Smooth muscle cell (in vitro differentiated cells): ENCODE results near the gene SMIM28. TPM values are rescaled to one million over a fixed set of nuclear protein-coding genes. Genes with fewer than 3 reads are reported as not detected.

Source experiments
- DNase-seq: peaks from one replicate; lab custom pipeline; 2025; ENCODE audit not compliant: unreplicated experiment; lab: John Stamatoyannopoulos, UW
- H2AFZ ChIP-seq: fragments of 200-600 bp; sonication (generic); 2 replicates; pipeline ENCODE4 v1.6.0; 2016; ENCODE audit warnings: antibody characterized with exemption, low read depth, mild to moderate bottlenecking
- H3F3A ChIP-seq: fragments of 200-600 bp; sonication (generic); 2 replicates; pipeline ENCODE4 v1.6.0; 2017; ENCODE audit warnings: antibody characterized with exemption, low read depth
- H3K27ac ChIP-seq: fragments of 200-600 bp; sonication (generic); 2 replicates; pipeline ENCODE4 v1.5.1; 2016; ENCODE audit warnings: low read depth, mild to moderate bottlenecking
- H3K27me3 ChIP-seq: fragments of 200-600 bp; sonication (generic); 2 replicates; pipeline ENCODE4 v1.6.1; 2016; ENCODE audit warnings: low read depth, mild to moderate bottlenecking
- H3K36me3 ChIP-seq: fragments of 200-600 bp; sonication (generic); 2 replicates; pipeline ENCODE4 v1.5.1; 2016; ENCODE audit warnings: low read depth
- H3K4me1 ChIP-seq: fragments of 200-600 bp; sonication (generic); 2 replicates; pipeline ENCODE4 v1.5.1; 2016; ENCODE audit warnings: low read depth
- H3K4me2 ChIP-seq: fragments of 200-600 bp; sonication (generic); 2 replicates; pipeline ENCODE4 v1.6.0; 2016; ENCODE audit warnings: mild to moderate bottlenecking
- H3K4me3 ChIP-seq: fragments of 200-600 bp; sonication (generic); 2 replicates; pipeline ENCODE4 v1.5.1; 2016; ENCODE audit warnings: mild to moderate bottlenecking
- H3K79me2 ChIP-seq: fragments of 200-600 bp; sonication (generic); 2 replicates; pipeline ENCODE4 v1.6.0; 2016; ENCODE audit warnings: low read depth, mild to moderate bottlenecking
- H3K9ac ChIP-seq: fragments of 200-600 bp; sonication (generic); 2 replicates; pipeline ENCODE4 v1.6.0; 2016; ENCODE audit warnings: low read depth
- H3K9me3 ChIP-seq: fragments of 200-600 bp; sonication (generic); replicated peaks from 2 replicates; pipeline ENCODE4 v1.5.1; 2016; ENCODE audit warnings: low read depth
- H4K20me1 ChIP-seq: fragments of 200-600 bp; sonication (generic); 2 replicates; pipeline ENCODE4 v1.6.0; 2016; ENCODE audit warnings: low read depth
- WGBS: methylation state at CpG from one replicate; pipeline ENCODE4 v1.1.7; 2016; ENCODE audit warnings: low lambda C conversion rate; 5-methylcytosine and 5-hydroxymethylcytosine counted together
- polyA plus RNA-seq: library from polyadenylated mRNA; unstranded; fragments of >200 nt; fragmentation: Nextera tagmentation; extraction: Ambion mirVana; gene quantifications from 2 replicates; pipeline ENCODE4 v1.2.1, GENCODE V29; 2016
- total RNA-seq: library from RNA; depleted of rRNA; stranded (reverse); fragments of >200 nt; gene quantifications from 2 replicates; pipeline ENCODE4 v1.2.3, GENCODE V29; 2014
- TF ChIP-seq, protein P1 (sequence below): fragments of 200-600 bp; sonication (generic); IDR thresholded peaks from 2 replicates; pipeline ENCODE4 v1.5.1; 2017; ENCODE audit warnings: borderline replicate concordance, mild to moderate bottlenecking, antibody characterized with exemption; ENCODE audit not compliant: insufficient read depth, poor library complexity, severe bottlenecking

Gene SMIM28
- total and polyA plus RNA-seq, 2 experiments from 2014 or later, result not detected

DNA sequence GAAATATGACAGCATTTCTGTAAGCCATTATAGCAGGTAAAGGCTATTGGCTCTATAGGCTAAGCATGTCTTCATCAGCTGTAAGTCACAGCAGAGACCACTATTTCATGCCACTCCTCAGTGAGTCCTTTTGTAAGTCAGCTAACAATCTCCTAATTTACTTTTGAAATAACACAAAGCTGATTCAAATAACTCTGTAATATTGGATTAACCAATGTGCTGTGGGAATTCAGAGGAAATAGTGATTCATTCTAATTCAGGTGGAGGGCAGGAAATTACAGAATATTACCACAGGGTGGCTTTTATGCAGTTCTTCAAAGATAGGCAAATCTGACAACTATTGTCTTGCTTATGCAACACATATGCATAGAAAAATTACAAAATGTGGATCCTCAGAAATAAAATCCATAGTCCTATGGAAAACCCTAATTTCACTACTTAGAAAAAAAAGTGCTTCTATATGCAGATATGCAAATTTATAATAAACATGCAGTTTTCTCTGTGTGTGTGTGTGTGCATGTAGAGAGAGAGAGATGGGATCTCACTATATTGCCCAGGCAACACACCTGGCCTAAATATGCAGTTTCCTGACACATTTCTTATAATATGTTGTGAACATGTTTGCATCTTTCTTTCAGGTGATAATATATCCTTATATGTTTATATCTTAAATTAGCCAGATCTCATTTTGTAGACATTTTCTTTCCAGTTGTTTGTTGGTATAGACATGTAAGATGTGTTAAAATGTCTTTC is 4.8 kb upstream of the SMIM28 start:
- H3K4me1 ChIP-seq, result no peaks in the 10 kb centered on the region
- H3K4me2 ChIP-seq, result no peak overlapping the region
- no peak overlapping the region for H3K4me3 ChIP-seq
- H3K27me3 ChIP-seq, result no peaks in the 10 kb centered on the region
- no peaks in the 10 kb centered on the region for H3F3A ChIP-seq
- H4K20me1 ChIP-seq, result no peaks in the 10 kb centered on the region
- no peak overlapping the region for H3K27ac ChIP-seq
- H3K9me3 ChIP-seq, result no peaks in the 10 kb centered on the region
- DNase-seq, result no peak
- TF ChIP-seq, protein P1, sequence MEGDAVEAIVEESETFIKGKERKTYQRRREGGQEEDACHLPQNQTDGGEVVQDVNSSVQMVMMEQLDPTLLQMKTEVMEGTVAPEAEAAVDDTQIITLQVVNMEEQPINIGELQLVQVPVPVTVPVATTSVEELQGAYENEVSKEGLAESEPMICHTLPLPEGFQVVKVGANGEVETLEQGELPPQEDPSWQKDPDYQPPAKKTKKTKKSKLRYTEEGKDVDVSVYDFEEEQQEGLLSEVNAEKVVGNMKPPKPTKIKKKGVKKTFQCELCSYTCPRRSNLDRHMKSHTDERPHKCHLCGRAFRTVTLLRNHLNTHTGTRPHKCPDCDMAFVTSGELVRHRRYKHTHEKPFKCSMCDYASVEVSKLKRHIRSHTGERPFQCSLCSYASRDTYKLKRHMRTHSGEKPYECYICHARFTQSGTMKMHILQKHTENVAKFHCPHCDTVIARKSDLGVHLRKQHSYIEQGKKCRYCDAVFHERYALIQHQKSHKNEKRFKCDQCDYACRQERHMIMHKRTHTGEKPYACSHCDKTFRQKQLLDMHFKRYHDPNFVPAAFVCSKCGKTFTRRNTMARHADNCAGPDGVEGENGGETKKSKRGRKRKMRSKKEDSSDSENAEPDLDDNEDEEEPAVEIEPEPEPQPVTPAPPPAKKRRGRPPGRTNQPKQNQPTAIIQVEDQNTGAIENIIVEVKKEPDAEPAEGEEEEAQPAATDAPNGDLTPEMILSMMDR, result no peak
- no peaks in the 10 kb centered on the region for H3K36me3 ChIP-seq
- H3K79me2 ChIP-seq, result no peaks in the 10 kb centered on the region
- no peak overlapping the region for H2AFZ ChIP-seq
- no peak overlapping the region for H3K9ac ChIP-seq

- no peak for DNase-seq
- Histone ChIP-seq H3K27me3 (no peaks in the 10 kb centered on the region), H2AFZ (no peak overlapping the region)
Measured at GRCh38 chr6:138374230-138374629, 3.5 kb upstream of the SMIM28 start.

GRCh38 chr6:138374815-138375214 is 2.9 kb upstream of the SMIM28 start:
- no peak overlapping the region for H3K4me3 ChIP-seq
- no peak overlapping the region for H3K27ac ChIP-seq
- H3K4me2 ChIP-seq, result no peak overlapping the region
- TF ChIP-seq, protein P1, result no peak
- H3K9me3 ChIP-seq, result no peaks in the 10 kb centered on the region
- no peaks in the 10 kb centered on the region for H3K27me3 ChIP-seq
- no peaks in the 10 kb centered on the region for H3K36me3 ChIP-seq
- no peaks in the 10 kb centered on the region for H3F3A ChIP-seq
- H3K9ac ChIP-seq, result no peak overlapping the region
- no peak for DNase-seq
- no peaks in the 10 kb centered on the region for H3K4me1 ChIP-seq
- no peaks in the 10 kb centered on the region for H3K79me2 ChIP-seq
- 89% methylated on average over 2 of the region's 2 CpGs for WGBS
- no peak overlapping the region for H2AFZ ChIP-seq
- H4K20me1 ChIP-seq, result no peaks in the 10 kb centered on the region

More at GRCh38 chr6:138374230-138374629, 3.5 kb upstream of the SMIM28 start:
- no peak overlapping the region for H3K4me2 ChIP-seq
- H3K36me3 ChIP-seq, result no peaks in the 10 kb centered on the region
- H3K79me2 ChIP-seq, result no peaks in the 10 kb centered on the region
- no peaks in the 10 kb centered on the region for H3F3A ChIP-seq
- no peak overlapping the region for H3K27ac ChIP-seq
- H3K9me3 ChIP-seq, result no peaks in the 10 kb centered on the region
- TF ChIP-seq, protein P1, result no peak
- H3K4me3 ChIP-seq, result no peak overlapping the region
- H4K20me1 ChIP-seq, result no peaks in the 10 kb centered on the region
- H3K9ac ChIP-seq, result no peak overlapping the region
- no peaks in the 10 kb centered on the region for H3K4me1 ChIP-seq

DNA sequence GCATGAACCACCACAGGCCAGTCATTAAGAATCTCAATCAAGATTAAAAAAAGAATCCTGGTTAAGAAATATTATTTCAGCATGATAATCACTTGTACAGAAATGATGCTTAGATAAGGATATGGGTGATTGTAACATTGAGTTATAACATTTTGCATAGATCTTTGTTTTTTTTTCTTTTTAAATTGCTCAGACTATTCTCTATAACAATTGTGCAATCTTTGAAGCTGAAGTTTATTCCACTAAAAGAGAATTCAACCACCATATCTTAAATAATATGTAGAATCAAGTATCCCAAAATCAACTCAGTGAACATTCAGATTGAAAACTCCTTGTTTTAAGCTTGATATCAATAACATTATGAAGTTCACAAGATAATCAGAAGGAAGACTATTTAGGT is 663 bp upstream of the SMIM28 start:
- no peaks in the 10 kb centered on the region for H3K36me3 ChIP-seq
- H3K4me1 ChIP-seq, result no peaks in the 10 kb centered on the region
- H3K9ac ChIP-seq, result no peak overlapping the region
- no peaks in the 10 kb centered on the region for H4K20me1 ChIP-seq
- H3K27ac ChIP-seq, result no peak overlapping the region
- H3K9me3 ChIP-seq, result no peaks in the 10 kb centered on the region
- no peaks in the 10 kb centered on the region for H3K79me2 ChIP-seq
- H3K27me3 ChIP-seq, result no peaks in the 10 kb centered on the region
- TF ChIP-seq, protein P1, result no peak
- H3K4me2 ChIP-seq, result no peak overlapping the region
- no peak for DNase-seq
- H2AFZ ChIP-seq, result no peak overlapping the region
- H3K4me3 ChIP-seq, result no peak overlapping the region
- H3F3A ChIP-seq, result no peaks in the 10 kb centered on the region
